Panc1 (cell line): ENCODE measurements around the gene TMEM175. TPM values are rescaled to one million over a fixed set of nuclear protein-coding genes. Genes with fewer than 3 reads are reported as not detected.

ENCODE experiments used
- ATAC-seq: fragments of 200-7000 bp; cut with Tn5 transposase; 2 replicates; pipeline ENCODE4 v1.9.1; 2020; ENCODE audit warnings: mild to moderate bottlenecking, moderate library complexity
- BruUV-seq: library from RNA; stranded (reverse); fragments of 400-500 nt; replicated peaks from 2 replicates; lab custom pipeline; 2021; lab: Mats Ljungman, UMichigan
- CTCF ChIA-PET: fragments of 300-600 bp; sonication (Branson Sonifier 250); formaldehyde crosslinking; loops from one replicate; lab custom pipeline; 2022; ENCODE audit warnings: antibody characterized with exemption; lab: Charles Lee
- POLR2A ChIA-PET: fragments of 300-600 bp; sonication (Branson Sonifier 250); formaldehyde crosslinking; loops from one replicate; lab custom pipeline; 2022; ENCODE audit warnings: antibody characterized with exemption; lab: Charles Lee
- DNase-seq: peaks from one replicate; pipeline ENCODE4 v3.0.0-alpha.2; 2010; ENCODE audit warnings: low read depth, low spot score
- H3K27ac ChIP-seq: 2 replicates; pipeline ENCODE4 v1.5.1; 2011; ENCODE audit warnings: mild to moderate bottlenecking, low read length, inconsistent platforms
- H3K27me3 ChIP-seq: fragments of 200-500 bp; sonication (Bioruptor generic); 2 replicates; pipeline ENCODE4 v1.6.0; 2014; ENCODE audit warnings: low read length, inconsistent platforms; ENCODE audit not compliant: control insufficient read depth, insufficient read depth
- H3K36me3 ChIP-seq: fragments of 200-500 bp; sonication (Bioruptor generic); 2 replicates; pipeline ENCODE4 v1.5.1; 2014; ENCODE audit warnings: inconsistent platforms, mild to moderate bottlenecking, low read length, moderate library complexity; ENCODE audit not compliant: control insufficient read depth, insufficient read depth
- H3K4me1 ChIP-seq: 2 replicates; pipeline ENCODE4 v1.5.1; 2011; ENCODE audit warnings: inconsistent platforms, mild to moderate bottlenecking, low read length, moderate library complexity; ENCODE audit not compliant: control insufficient read depth, insufficient read depth
- H3K4me3 ChIP-seq, 2 experiments: 2 replicates each; pipeline ENCODE4 v1.5.1; 2011 to 2012; ENCODE audit warnings: low read depth in 2 of 2, low read length in 2 of 2, mild to moderate bottlenecking in 2 of 2, inconsistent platforms in 1 of 2, moderate library complexity in 1 of 2
- H3K9me3 ChIP-seq: fragments of 200-500 bp; sonication (Bioruptor generic); 2 replicates; pipeline ENCODE4 v1.5.1; 2014; ENCODE audit warnings: low read depth, mild to moderate bottlenecking, inconsistent platforms, low read length, moderate library complexity; ENCODE audit not compliant: control insufficient read depth, insufficient read depth
- CTCF ChIP-seq: fragments of 450-650 bp; IDR thresholded peaks from 2 replicates; pipeline ENCODE4 v1.5.1; 2017; ENCODE audit warnings: mild to moderate bottlenecking
- POLR2AphosphoS5 ChIP-seq: IDR thresholded peaks from 2 replicates; pipeline ENCODE4 v1.6.1; 2012; ENCODE audit warnings: mild to moderate bottlenecking, low read depth, low read length, moderate library complexity
- SIN3A ChIP-seq: IDR thresholded peaks from 2 replicates; pipeline ENCODE4 v1.6.1; 2012; ENCODE audit warnings: low read depth, mild to moderate bottlenecking, low read length, moderate library complexity, borderline replicate concordance; ENCODE audit not compliant: insufficient read depth
- TCF7L2 ChIP-seq: IDR thresholded peaks from 2 replicates; pipeline ENCODE4 v1.6.1; 2011; ENCODE audit warnings: mild to moderate bottlenecking, low read depth, low read length, inconsistent platforms
- in situ Hi-C: cut with HindIII; loops from 2 replicates; pipeline ENCODE4 v1.10.0; 2016; ENCODE audit warnings: low sequenced_read_pairs, low pct_unique_long_range_greater_than_20kb
- intact Hi-C: fragments of 100-400 bp; cut with micrococcal nuclease; formaldehyde crosslinking; loops from one replicate; pipeline ENCODE4 v1.10.0; 2022; ENCODE audit not compliant: unreplicated experiment
- total RNA-seq: library from RNA; stranded (reverse); gene quantifications from one replicate; pipeline ENCODE4 v1.2.1, GENCODE V29; 2021; ENCODE audit not compliant: unreplicated experiment
- TF ChIP-seq, protein P1 (sequence below), 2 experiments: IDR thresholded peaks; 2 replicates each; pipeline ENCODE4 v1.6.1; 2011 to 2012; ENCODE audit warnings: low read depth in 2 of 2, control low read depth in 1 of 2, low read length in 1 of 2, mild to moderate bottlenecking in 1 of 2, moderate library complexity in 1 of 2; ENCODE audit not compliant: insufficient read depth in 1 of 2

TMEM175 gene
- total RNA-seq, 1 experiment from 2014 or later = 21.8 TPM

GRCh38 chr4:964346-965025, 32.2 kb downstream of the TMEM175 start:
- in situ Hi-C loops = no loop called here
- BruUV-seq = no TSS peak
- CTCF ChIA-PET = no interaction called here

DNA sequence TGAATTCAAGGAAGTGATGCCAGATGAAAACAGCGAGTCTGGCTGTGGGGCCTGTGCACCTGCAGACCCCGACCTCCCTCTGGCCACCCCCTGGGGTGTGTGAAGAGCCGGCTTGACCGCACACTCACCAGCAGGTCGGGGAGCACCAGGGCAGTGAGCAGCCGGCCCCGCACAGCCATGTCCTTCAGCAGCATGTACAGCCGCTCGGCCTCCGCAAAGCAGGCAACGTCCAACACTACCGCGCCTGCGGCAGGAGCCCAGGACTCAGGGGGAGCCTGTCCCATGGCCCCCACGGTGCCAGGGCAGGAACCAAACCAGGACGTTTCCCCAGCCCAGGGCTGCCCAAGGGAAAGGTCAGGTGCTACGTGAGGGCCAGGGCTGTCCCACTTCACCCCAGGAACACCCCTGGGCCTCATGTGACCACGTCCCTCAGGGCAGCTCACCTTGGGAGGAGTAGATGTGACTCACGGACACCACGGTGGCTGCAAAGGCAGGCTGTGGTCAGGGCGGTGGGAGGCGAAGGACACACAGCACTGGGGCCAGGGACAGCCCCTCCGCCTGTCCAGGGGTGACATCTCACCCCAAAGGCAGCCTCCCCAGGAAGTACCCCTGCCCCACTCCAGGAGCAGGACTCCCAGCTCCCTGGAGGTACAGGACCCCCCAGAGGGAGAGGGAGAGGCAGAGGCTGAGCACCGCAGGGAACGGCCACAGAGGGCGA, 32.9 kb downstream of the TMEM175 start:
- BruUV-seq = no TSS peak
- Histone ChIP-seq H3K4me3 (no peak overlapping the region), H3K4me1 (no peaks in the 10 kb centered on the region), H3K36me3 (no peaks in the 10 kb centered on the region), H3K27me3 (no peaks in the 10 kb centered on the region), H3K27ac (no peak overlapping the region), H3K9me3 (no peaks in the 10 kb centered on the region)
- in situ Hi-C loops (no loop called here), intact Hi-C loops (no loop called here)
- ChIA-PET POLR2A (no interaction called here), CTCF (no interaction called here)
- DNase-seq (no peak), ATAC-seq (peak; percentile 27; the same call in 1 of the 2 replicates)
- TF ChIP-seq TCF7L2 (no peak), POLR2AphosphoS5 (no peak), CTCF (no peak), SIN3A (no peak)
- TF ChIP-seq, protein P1, sequence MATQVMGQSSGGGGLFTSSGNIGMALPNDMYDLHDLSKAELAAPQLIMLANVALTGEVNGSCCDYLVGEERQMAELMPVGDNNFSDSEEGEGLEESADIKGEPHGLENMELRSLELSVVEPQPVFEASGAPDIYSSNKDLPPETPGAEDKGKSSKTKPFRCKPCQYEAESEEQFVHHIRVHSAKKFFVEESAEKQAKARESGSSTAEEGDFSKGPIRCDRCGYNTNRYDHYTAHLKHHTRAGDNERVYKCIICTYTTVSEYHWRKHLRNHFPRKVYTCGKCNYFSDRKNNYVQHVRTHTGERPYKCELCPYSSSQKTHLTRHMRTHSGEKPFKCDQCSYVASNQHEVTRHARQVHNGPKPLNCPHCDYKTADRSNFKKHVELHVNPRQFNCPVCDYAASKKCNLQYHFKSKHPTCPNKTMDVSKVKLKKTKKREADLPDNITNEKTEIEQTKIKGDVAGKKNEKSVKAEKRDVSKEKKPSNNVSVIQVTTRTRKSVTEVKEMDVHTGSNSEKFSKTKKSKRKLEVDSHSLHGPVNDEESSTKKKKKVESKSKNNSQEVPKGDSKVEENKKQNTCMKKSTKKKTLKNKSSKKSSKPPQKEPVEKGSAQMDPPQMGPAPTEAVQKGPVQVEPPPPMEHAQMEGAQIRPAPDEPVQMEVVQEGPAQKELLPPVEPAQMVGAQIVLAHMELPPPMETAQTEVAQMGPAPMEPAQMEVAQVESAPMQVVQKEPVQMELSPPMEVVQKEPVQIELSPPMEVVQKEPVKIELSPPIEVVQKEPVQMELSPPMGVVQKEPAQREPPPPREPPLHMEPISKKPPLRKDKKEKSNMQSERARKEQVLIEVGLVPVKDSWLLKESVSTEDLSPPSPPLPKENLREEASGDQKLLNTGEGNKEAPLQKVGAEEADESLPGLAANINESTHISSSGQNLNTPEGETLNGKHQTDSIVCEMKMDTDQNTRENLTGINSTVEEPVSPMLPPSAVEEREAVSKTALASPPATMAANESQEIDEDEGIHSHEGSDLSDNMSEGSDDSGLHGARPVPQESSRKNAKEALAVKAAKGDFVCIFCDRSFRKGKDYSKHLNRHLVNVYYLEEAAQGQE (IDR thresholded peaks at IDR 0.05; ENCODE audit: insufficient read depth in 1 of 2, low read depth in 2 of 2, low read length in 1 of 2) = no peak

More at GRCh38 chr4:964346-965025, 32.2 kb downstream of the TMEM175 start:
- H3K27me3 ChIP-seq = no peaks in the 10 kb centered on the region
- POLR2A ChIA-PET = no interaction called here
- no peaks in the 10 kb centered on the region for H3K36me3 ChIP-seq
- no peak for TF ChIP-seq POLR2AphosphoS5
- TF ChIP-seq, protein P1 (IDR thresholded peaks at IDR 0.05; ENCODE audit: insufficient read depth in 1 of 2, low read depth in 2 of 2, low read length in 1 of 2) = no peak
- no peak for TF ChIP-seq CTCF
- TF ChIP-seq TCF7L2 = no peak
- TF ChIP-seq SIN3A = no peak
- intact Hi-C loops = no loop called here
- ATAC-seq (no peak), DNase-seq (no peak)
- H3K4me1 ChIP-seq = no peaks in the 10 kb centered on the region
- H3K4me3 ChIP-seq = no peak overlapping the region
- no peak overlapping the region for H3K27ac ChIP-seq
- no peaks in the 10 kb centered on the region for H3K9me3 ChIP-seq
